ENCODE data around the gene ESR1.

- TF ChIP-seq CTCF (IDR thresholded peaks at IDR 0.05) (no peak), POLR2A (IDR thresholded peaks at IDR 0.05) (no peak)
Measured at GRCh38 chr6:151869345-151869744, 61.9 kb downstream of the ESR1 start.

All from right lobe of liver (tissue), 4 donors.